CD4-positive, alpha-beta T cell treated with Interleukin-15 for 1 hour (primary cell): ENCODE data around the gene OR1D5.
A peak's percentile ranks its signal among the peaks of the same experiment; 100 is the strongest.
"Not testable (repeated sequence)": the region's sequence is repeated elsewhere in the genome, so short reads cannot be mapped to it uniquely, and the experiment has no call there.

Source experiments
- DNase-seq: peaks from one replicate; pipeline ENCODE4 v3.0.0-alpha.2; 2020

OR1D5 gene

DNA sequence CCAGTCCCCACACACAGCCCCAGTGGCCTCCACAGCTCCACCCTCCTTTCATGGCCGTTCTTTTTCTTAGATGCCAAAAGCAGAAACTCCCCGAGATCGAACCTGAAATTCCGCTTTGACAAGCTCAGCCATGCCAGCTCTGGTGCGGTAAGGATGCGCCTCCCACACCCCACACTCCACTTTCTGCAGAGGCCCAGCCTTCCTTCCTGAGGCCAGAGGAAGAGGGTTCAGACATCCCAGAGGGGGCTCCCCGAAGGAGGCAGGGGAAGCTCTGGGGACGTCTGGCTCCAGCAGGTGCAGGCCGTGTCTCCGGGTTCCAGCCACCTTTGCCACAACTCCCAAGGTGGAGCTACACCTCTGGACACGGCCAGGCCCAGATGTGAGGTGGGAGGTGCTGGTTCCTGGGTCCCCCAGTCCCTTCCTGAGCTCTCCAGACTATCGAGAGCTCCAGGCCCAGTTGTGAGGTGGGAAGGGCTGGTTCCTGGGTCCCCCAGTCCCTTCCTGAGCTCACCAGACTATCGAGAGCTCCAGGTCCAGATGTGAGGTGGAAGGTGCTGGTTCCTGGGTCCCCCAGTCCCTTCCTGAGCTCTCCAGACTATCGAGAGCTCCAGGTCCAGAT lies 32.4 kb downstream of the OR1D5 start:
- not testable (repeated sequence) for DNase-seq

DNA sequence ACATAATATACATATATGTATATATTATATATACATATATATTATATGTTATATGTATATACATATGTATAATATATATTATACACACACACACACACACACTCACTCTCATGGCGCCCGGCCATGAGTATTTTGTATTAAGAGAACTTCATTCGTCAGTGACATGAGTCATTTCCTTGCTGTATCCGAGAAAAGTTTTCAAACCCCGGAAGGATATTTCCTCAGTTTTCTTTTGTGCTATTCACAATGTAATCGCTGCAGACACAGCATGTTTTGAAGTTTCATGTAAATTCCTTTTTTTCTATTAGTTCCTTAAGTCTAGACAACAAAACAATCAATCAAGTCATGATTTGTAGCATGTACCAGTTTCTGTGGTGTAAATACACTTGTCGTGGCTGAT lies 33.3 kb downstream of the OR1D5 start:
- DNase-seq: no peak

DNA sequence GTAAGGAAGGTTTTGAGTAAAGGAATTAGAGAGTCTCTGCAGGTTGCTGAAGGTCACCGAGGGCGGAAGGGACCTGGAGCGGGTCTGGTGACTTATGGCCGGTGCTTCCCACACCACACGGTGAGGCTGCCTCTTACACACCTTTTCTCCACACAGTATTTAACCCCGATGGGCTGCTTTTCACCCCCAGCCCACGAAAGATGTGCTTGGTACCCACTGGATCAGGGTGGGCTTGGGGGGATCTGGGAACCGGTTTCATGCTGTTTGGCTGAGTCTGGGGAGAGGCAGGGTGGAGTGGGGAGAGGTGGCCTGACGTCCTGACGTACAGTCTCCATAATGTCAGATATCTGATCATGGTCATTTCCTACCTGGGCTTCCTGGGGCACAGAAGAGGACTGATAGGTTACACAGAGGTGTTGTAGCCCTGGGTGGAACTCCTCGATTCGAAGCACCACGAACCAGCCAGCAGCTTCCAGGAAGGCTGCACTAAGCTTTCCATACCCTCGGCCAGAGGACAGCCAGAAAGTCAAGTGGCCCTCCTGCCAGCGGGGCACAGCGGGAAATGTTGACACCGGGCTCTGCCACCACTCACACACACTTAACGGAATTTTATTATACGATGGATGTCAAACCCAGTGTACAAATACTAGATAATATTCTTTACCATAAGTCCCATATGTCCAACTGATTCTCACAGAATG lies 34.0 kb downstream of the OR1D5 start:
- DNase-seq: no peak

DNA sequence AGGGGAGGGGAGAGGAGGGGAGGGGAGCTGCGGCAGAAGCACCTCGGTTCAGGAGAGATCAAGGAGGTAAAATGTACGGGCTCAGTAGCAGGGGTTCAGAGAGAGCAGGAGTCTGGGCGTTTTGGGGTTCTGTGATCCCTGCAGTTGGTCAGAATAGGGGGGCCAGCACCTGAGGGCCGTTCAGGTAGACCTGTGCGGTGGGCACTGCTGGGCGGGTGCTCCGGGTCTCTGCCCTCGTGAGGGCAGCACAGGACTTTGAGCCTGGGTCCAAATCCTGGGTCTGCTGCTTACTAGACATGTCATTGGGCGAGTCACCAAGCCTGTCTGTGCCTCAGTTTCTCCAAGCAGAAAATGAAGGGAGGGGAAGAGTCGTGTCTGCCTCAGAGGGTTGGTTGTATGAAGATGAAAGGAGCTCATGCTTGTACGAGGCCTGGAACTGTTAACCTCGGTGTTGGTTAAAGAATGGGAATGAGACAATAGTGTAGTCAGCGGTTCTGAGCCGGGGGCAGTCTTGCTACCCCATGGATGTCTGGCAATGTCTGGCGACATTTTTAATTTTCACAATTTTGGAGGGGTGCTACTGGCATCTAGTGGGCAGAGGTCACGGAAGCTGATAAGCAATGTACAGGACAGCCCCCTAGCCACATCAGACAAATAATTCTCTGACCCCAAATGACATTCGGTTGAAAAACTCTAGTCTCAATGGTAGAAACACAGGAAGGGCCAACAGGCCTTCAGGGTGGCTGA lies 35.4 kb downstream of the OR1D5 start:
- DNase-seq: no peak

DNA sequence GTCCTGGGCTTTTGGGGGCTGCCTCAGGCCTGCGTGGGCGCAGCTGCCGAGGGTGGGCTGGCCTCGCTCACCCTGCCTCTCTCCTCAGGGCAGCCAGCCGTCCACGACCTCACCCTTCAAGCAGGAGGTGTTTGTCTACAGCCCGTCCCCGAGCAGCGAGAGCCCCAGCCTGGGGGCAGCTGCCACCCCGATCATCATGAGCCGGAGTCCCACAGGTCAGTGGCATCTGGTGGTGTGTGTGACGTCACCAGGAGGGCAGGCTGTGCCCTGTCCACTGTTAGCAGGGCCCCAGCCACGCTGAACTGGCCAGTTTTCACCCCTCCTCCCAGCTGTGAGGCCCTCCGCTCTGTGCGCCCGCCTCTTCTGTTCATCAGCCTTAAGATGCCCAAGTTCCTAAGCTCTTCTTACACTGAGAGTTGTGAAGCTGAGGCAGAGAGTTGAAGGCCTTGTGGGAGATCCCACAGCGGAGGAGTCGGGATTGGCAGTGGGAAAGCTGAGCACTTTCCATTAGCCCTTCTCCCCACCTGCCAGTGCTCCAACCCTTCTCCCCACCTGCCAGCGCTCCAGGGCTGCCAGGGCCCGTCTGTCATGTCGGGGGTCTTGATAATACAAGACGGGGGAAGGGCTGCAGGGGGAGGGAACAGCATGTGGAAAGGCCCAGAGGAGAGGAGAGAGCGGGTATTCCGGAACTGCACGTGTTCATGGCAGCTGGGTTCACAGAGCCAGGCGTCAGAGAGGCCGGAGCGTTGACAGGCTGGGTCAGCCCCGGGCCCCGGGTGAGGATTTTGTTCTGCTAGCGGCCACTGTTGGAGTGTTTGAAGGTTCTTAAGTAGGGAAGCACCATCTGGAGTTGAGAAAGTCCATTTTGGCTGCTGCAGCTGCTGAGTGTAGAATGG lies 36.3 kb downstream of the OR1D5 start:
- no peak for DNase-seq

DNA sequence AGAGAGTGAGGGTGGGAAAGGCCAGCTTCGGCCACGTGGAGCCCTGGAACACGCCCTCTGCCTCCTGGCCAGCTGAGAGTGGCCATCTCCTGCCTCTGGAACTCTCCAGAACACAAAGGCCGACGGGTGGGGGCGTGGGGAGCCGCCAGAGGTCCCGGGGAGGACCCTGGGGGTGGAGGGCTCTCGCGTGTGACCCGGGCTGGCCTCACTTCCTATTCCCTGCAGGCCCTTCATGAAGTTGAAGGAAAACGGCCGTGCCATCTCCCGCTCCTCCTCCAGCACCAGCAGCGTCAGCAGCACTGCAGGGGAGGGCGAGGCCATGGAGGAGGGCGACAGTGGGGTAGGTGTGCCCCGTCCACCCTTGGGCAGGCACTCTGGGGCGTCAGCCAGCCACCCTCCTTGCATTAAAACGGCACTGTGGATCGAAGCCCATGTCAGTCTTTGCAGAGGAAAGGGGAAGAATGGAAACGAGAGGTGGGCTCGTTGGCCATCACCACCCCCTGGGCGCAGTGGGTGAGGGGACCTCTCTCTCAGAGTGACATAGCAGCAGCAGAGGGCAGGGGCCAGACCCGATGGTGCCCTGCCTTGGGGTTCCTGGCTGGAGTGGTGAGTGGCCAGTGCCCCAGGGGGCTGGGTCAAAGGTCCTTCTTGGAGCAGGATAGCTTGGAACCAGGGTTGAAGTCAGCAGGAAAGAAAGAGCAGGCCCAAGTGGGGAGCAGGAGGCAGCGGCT lies 37.1 kb downstream of the OR1D5 start:
- no peak for DNase-seq

DNA sequence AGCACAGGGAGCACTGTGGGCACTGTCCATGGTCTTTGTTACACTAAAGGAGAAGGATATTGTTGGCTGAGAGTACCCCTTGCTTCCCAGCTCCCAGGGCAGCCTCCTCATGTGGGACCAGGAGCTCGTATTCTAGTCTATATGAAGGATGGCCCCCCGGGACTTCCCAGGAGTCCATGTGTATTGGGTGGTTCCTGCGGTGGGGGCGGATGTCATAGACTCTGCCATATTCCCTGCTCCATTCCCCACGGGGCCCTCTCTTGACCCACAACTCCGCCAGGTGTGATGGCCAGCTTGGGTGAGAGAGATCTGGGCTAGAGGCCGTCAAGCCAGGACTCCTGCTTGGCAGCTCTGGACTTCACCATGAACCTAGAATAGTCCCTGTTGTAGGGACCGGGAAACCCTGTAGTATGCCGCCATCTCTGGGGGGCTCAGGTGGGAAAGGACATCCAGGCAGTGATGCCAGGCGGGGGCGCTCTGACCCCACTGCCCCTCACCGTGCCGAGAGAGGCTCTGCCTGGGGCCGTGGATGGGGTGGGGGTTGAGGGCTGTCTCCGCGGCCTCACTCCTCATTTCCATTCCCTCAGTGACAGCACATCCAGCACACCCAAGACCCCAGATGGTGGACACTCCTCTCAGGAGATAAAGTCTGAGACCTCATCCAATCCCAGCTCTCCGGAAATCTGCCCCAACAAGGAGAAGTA lies 37.8 kb downstream of the OR1D5 start:
- DNase-seq: no peak

DNA sequence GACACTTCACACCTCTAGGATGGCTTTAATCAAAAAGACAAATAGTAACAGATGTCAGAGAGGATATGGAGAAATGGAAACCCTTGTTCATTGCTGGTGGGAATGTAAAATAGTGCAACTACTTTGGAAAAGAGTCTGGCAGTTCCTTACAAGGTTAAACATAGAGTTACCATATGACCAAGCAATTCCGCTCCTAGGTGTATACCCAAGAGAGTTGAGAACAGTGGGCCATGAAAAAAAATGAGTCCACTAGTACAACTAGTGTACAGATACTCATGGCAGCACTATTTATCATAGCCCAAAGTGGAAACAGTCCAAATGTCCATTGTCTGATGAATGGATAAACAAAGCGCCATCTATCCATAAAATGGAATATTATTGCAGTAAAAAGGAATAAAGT lies 39.1 kb downstream of the OR1D5 start:
- no peak for DNase-seq

DNA sequence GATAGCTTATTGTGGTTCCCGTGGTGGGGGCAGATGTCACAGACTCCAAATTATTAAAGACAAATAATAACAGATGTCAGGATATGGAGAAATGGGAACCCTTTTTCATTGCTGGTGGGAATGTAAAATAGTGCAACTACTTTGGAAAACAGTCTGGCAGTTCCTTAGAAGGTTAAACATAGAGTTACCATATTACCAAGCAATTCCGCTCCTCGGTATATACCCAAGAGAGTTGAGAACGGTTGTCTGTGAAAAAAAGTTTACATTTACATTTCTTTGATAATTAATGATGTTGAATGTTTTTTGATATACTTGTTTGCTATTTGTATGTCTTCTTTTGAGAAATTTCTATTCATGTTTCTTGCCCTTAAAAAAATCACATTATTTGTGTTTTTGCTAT lies 41.2 kb downstream of the OR1D5 start:
- DNase-seq: no peak

DNA sequence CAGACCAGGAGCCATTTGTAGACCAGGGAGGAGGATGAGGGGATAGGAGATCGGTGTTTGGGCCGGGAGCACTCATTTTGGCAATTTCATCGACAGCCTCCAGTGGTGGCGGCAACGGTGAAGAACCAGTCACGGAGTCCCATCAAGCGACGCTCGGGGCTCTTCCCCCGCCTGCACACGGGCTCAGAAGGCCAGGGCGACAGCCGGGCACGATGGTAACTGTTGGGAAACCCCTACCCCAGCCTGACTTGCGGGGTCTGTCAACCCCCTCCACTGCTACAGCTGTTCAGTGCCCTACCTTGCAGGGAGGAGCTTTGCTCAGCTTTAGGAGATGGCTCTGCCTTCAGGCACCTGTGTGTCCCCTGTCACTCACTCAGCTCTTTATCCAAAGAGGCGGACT lies 43.0 kb downstream of the OR1D5 start:
- DNase-seq: no peak

DNA sequence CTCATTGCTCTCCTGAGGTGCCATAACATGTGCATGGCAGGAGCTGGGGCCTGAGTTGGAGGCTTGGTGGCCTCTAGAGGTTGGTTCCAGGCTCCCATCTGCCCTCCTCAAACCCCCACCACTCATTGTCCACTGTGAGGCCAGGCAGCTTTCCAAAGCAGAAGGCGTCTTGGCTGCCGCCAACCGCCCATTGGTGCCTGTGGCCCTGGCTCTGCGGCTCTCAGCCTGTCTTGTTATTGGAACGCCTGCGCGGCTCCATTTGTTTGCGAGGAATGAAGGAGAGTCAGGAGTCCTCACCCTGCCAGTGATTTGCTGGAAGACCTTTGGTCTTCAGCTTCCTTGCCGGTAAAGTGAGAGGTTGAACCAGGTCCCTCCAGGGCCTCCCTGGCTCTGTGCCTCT lies 43.6 kb downstream of the OR1D5 start:
- DNase-seq: no peak

DNA sequence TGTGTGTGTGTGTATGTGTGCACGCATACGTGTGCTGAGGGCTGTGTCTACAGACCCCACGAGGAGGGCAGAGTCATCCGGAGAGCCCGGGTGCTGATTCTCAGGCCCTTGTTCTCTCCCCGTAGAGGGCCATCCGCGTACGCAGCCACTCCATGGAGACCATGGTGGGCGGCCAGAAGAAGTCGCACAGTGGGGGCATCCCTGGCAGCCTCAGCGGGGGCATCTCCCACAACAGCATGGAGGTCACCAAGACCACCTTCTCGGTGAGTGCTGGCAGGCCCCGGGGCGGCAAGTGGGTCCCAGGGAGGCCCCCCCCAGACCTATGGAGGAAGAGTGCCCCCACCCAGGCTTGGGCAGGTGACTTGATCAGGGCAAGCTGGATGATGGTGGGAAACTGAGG lies 45.5 kb downstream of the OR1D5 start:
- DNase-seq: no peak

DNA sequence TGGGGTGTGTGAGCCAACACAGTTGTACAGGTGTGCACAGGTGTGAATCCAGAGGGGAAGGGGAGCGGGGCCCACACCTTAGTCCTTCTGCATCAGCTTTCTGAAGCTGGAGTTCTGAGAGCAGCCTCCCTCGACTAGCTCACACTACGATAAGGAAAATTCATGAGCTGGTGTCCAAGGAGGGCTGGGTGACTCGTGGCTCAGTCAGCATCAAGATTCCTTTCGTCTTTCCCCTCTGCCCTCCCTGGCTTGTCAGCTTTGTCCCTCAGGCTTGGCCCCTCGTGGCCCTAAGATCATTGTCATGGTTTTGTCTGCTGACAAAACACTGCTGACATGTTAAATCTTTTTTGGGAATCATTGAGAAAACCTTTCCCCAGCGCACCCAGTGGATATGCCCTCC lies 47.5 kb downstream of the OR1D5 start:
- DNase-seq: no peak

DNA sequence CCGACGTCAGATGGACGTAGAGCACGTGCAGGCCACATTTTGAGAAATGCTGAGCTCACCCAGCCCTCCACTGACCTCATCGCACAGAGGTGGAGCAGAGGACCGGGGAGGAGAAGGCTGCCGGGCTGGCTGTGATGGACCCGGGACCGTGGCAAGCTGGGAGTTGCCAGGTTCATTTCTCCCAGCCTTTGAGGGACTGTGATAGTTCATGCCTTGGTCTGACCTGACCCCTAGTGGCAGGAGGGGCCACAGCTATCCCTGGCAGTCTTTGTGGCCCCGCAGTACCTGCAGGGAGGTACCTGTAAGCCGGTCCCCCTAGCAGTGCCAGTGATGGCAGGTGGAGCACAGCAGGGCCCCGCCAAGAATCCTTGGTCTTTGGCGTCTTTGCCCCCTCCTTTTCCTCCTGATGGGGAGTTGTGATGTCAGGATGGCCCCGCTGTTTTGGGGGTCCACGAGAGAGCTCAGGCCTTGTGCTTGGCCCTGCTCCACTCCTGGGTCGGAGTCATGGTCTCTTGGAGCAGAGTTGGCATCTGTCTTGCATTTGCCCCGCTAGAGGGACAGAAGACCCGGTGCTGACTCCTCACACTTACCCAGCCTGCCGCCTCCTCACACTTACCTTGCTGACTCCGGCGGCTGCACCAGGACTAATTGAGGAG lies 50.4 kb downstream of the OR1D5 start:
- peak; percentile 48 for DNase-seq
